G401.6 (cell line): Measurements from ENCODE around the gene RAB11B.
"Not testable (repeated sequence)": the region's sequence is repeated elsewhere in the genome, so short reads cannot be mapped to it uniquely, and the experiment has no call there.

ENCODE experiments used
- FAIRE-seq: peaks from 2 replicates; lab custom pipeline; 2012; peaks lifted over from hg19 to GRCh38; lab: Jason Lieb, UNC

The RAB11B gene

GRCh38 chr19:8429044-8429443 is 38.9 kb downstream of the RAB11B start:
- no peak for FAIRE-seq

GRCh38 chr19:8429826-8430225 is 39.7 kb downstream of the RAB11B start:
- FAIRE-seq = no peak

- no peak for FAIRE-seq
Observed at GRCh38 chr19:8430650-8431049, 40.5 kb downstream of the RAB11B start.

- FAIRE-seq = no peak
Observed at GRCh38 chr19:8438236-8438635, 48.1 kb downstream of the RAB11B start.

GRCh38 chr19:8441725-8442544 is 51.8 kb downstream of the RAB11B start:
- no peak for FAIRE-seq

- not testable (repeated sequence) for FAIRE-seq
Observed at GRCh38 chr19:8444140-8444676, 54.0 kb downstream of the RAB11B start.

- peak; percentile 70 for FAIRE-seq
Observed at GRCh38 chr19:8444677-8445487, 54.7 kb downstream of the RAB11B start, which contains the start of gene HNRNPM. TSS of gene HNRNPM (plus strand) at chr19:8444975. CDS start at chr19:8444999, 24 bp downstream.

- no peak for FAIRE-seq
Observed at GRCh38 chr19:8445488-8446001, 55.4 kb downstream of the RAB11B start.

- no peak for FAIRE-seq
Observed at GRCh38 chr19:8446061-8446709, 56.0 kb downstream of the RAB11B start.

GRCh38 chr19:8449830-8450229 is 59.7 kb downstream of the RAB11B start:
- FAIRE-seq = no peak

GRCh38 chr19:8451377-8451776 is 61.2 kb downstream of the RAB11B start:
- no peak for FAIRE-seq

GRCh38 chr19:8451885-8452284 is 61.7 kb downstream of the RAB11B start:
- no peak for FAIRE-seq

GRCh38 chr19:8452446-8453123 is 62.4 kb downstream of the RAB11B start:
- FAIRE-seq = no peak

GRCh38 chr19:8453616-8454015 is 63.5 kb downstream of the RAB11B start:
- FAIRE-seq = no peak
